NCI-H2227 treated with DMSO at 0.1 percent for 48 hours (cell line): Measurements from ENCODE around the gene GABBR1.
"Not testable (repeated sequence)": the region's sequence is repeated elsewhere in the genome, so short reads cannot be mapped to it uniquely, and the experiment has no call there.

ENCODE experiments used
- DNase-seq: peaks from one replicate; lab custom pipeline; 2025; lab: John Stamatoyannopoulos, UW

GABBR1 gene

GRCh38 chr6:29632789-29633533 is at the start of gene GABBR1:
Gene GABBR1 (minus strand): TSS chr6:29633183. CDS start chr6:29632385, 798 bp downstream.
- DNase-seq = peak; percentile 91

- no peak for DNase-seq
Measured at GRCh38 chr6:29681811-29682210, 48.8 kb upstream of the GABBR1 start.

- DNase-seq = no peak
Measured at GRCh38 chr6:29680904-29681303, 47.9 kb upstream of the GABBR1 start, which contains the start of gene ZFP57. Gene ZFP57 (minus strand): TSS chr6:29681152. CDS start chr6:29677003, 4,149 bp downstream.

GRCh38 chr6:29680416-29680815 is 47.4 kb upstream of the GABBR1 start:
- no peak for DNase-seq

- no peak for DNase-seq
Measured at GRCh38 chr6:29679962-29680361, 47.0 kb upstream of the GABBR1 start.

- no peak for DNase-seq
Measured at GRCh38 chr6:29678114-29678513, 45.1 kb upstream of the GABBR1 start.

- DNase-seq = no peak
Measured at GRCh38 chr6:29676981-29677601, 44.1 kb upstream of the GABBR1 start.

GRCh38 chr6:29675561-29675960 is 42.6 kb upstream of the GABBR1 start:
- DNase-seq = no peak

GRCh38 chr6:29674008-29674407 is 41.0 kb upstream of the GABBR1 start:
- no peak for DNase-seq

- DNase-seq = no peak
Measured at GRCh38 chr6:29673161-29673560, 40.2 kb upstream of the GABBR1 start.

GRCh38 chr6:29672116-29672515 is 39.1 kb upstream of the GABBR1 start:
- DNase-seq = not testable (repeated sequence)

- DNase-seq = no peak
Measured at GRCh38 chr6:29671026-29671425, 38.0 kb upstream of the GABBR1 start.

GRCh38 chr6:29667158-29667557 is 34.2 kb upstream of the GABBR1 start:
- no peak for DNase-seq

- DNase-seq = no peak
Measured at GRCh38 chr6:29666826-29667130, 33.8 kb upstream of the GABBR1 start.

- DNase-seq = no peak
Measured at GRCh38 chr6:29665942-29666825, 33.2 kb upstream of the GABBR1 start.

- DNase-seq = no peak
Measured at GRCh38 chr6:29663300-29664042, 30.5 kb upstream of the GABBR1 start.

GRCh38 chr6:29661502-29662141 is 28.6 kb upstream of the GABBR1 start:
- not testable (repeated sequence) for DNase-seq

- no peak for DNase-seq
Measured at GRCh38 chr6:29661071-29661470, 28.1 kb upstream of the GABBR1 start.

GRCh38 chr6:29656798-29657197 is 23.8 kb upstream of the GABBR1 start, which contains the start of gene MOG:
Gene MOG (plus strand): TSS chr6:29657092. CDS start chr6:29657210, 118 bp downstream.
- DNase-seq = no peak

GRCh38 chr6:29656157-29656556 is 23.2 kb upstream of the GABBR1 start:
- no peak for DNase-seq

- no peak for DNase-seq
Measured at GRCh38 chr6:29655658-29656057, 22.7 kb upstream of the GABBR1 start.
